ENCODE results near the gene ZSWIM4.
"Not testable (repeated sequence)": the region's sequence is repeated elsewhere in the genome, so short reads cannot be mapped to it uniquely, and the experiment has no call there.

ZSWIM4 gene

DNA sequence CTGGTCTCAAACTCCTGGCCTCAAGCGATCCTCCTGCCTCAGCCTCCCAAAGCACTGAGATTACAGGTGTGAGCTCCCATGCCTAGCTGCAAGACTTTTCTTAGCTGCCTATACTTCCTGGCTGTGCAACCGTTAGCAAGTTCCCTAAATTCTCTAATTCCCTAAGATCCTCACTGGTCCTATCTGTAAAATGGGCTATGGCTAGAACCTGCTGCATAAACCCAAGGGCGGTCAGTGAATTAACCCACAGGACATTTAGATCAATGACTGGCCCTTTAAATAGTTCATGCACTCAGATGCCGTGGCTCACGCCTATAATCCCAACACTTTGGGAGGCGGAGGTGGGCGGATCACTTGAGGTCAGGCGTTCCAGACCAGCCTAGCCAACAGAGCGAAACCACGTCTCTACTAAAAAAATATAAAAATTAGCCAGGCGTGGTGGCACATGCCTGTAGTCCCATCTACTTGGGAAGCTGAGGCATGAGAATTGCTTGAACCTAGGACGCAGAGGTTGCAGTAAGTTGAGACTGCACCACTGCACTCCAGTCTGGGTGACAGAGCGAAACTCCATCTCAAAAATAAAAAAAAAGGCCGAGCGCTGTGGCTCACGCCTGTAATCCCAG is 25.1 kb upstream of the ZSWIM4 start:
- H3K4me2 ChIP-seq, result no peak overlapping the region
- no peaks in the 10 kb centered on the region for H3K9me3 ChIP-seq (replicated peaks in 1 of 11)
- H3K9ac ChIP-seq, result no peak overlapping the region
- H4K20me1 ChIP-seq, result peaks cover 0 to 23% (median 15%) of the 10 kb centered on the region in 11 experiments; a peak in 12 of 22 replicates
- H3K4me3 ChIP-seq, result no peak overlapping the region
- no peak overlapping the region for H3K27ac ChIP-seq
- peaks cover 37 to 50% (median 43%) of the 10 kb centered on the region in 11 experiments for H3K36me3 ChIP-seq
- no peak for TF ChIP-seq Cebpa-rat (IDR thresholded peaks at IDR 0.05)
- peaks cover 9 to 16% (median 13%) of the 10 kb centered on the region in 10 experiments; a peak in 19 of 20 replicates for H3K4me1 ChIP-seq
- no peaks in the 10 kb centered on the region for H3K27me3 ChIP-seq

DNA sequence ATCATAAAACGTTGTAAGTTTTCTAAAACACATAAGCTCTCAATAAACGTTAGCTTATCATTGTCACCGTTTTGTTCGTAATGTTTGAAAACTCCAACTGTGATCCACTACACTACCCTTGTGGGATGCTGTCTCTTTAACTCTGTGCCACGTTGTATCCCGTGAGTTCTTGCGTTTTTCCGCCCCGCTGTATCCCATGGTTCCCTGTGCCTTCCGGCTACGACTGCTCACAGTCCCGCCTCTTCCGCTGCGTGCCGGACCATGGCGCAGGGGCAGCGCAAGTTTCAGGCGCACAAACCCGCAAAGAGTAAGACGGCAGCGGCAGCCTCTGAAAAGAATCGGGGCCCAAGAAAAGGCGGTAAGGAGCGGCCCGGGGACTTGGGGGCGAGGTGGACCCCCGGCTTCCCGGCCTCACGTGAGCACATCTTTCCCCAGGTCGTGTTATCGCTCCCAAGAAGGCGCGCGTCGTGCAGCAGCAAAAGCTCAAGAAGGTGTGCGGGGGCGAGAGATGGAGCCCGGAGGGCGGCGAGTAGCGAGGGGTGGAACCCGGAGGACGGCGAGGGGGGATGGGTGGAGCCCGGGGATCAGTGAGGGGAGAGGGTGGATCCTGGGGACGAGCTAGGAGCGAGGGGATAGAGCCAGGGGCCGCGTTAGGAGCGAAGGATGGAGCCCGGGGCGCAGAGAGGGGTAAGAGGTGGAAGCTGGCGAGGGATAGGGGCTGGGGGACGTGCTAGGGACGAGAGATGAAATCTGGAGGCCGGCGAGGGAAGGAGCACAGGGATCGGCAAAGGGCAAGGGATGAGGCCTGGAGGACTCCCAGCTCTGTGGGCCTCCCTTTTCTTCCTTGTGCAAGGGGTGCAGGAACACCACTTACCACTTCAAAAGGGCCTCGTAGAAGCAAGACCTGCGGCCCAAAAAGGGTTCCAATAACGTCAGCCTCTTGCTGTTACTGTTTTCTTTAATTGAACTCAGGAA is 20.7 kb upstream of the ZSWIM4 start, which contains the start of gene C19orf53:
C19orf53 (plus strand) TSS at position 240 of the 975 bp plus-strand sequence; CDS start at position 262, 22 bp downstream.
- peaks cover 0 to 50% (median 33%) of the 10 kb centered on the region in 11 experiments; a peak in 17 of 22 replicates for H4K20me1 ChIP-seq
- no peak for TF ChIP-seq Cebpa-rat (IDR thresholded peaks at IDR 0.05)
- H3K9ac ChIP-seq, result peak within 1 kb of the TSS; percentile 87 to 95 (median 91)
- peaks cover 10 to 21% (median 15%) of the 10 kb centered on the region in 10 experiments for H3K4me1 ChIP-seq
- no peaks in the 10 kb centered on the region for H3K9me3 ChIP-seq (replicated peaks in 1 of 11)
- peak within 1 kb of the TSS; percentile 62 to 90 (median 82) for H3K27ac ChIP-seq
- peaks cover 56 to 70% (median 61%) of the 10 kb centered on the region in 11 experiments for H3K36me3 ChIP-seq
- H3K4me2 ChIP-seq, result peak within 1 kb of the TSS; percentile 85 to 100 (median 95)
- no peaks in the 10 kb centered on the region for H3K27me3 ChIP-seq
- peak within 1 kb of the TSS; percentile 86 to 100 (median 94) for H3K4me3 ChIP-seq

DNA sequence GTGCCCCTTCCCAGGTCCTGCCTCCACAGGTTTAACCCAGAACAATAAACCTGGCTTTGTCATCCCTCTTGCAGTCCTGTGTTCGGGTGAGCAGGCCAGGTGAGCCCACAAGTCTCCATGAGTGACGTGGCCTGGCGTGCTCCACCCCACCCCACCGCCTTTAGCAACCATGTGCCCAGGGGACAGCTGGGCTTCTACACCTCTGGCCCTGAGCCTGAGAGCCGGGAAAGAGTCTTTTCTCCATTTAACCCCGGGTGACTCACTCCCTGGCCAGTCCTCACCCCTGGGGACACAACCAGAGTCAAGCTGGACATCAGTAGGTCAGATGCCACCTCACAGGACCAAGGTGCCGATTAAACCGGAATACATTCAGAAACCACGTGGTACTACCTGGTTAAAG is 16.8 kb upstream of the ZSWIM4 start:
- H3K27me3 ChIP-seq, result no peaks in the 10 kb centered on the region
- no peak for TF ChIP-seq Cebpa-rat (IDR thresholded peaks at IDR 0.05)

DNA sequence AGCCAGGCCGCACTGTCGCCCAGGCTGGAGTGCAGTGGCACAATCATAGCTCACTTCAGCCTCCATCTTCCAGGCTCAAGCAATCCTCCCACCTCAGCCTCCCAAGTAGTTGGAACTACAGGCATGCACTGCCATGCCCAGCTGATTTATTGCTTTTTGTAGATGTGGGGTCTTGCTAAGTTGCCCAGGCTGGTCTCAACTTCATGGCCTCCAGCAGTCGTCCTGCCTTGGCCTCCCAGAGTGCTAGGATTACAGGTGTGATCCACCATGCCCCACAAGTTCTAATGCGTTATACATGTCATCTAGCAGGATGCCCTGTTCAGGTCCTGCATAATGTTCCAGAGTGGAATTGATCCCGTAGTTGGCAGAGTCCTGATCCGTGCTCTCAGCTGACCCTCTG is 16.4 kb upstream of the ZSWIM4 start:
- Histone ChIP-seq H3K4me2 (no peak overlapping the region), H3K4me3 (no peak overlapping the region), H3K4me1 (peaks cover 21 to 37% (median 26%) of the 10 kb centered on the region in 10 experiments), H3K27me3 (no peaks in the 10 kb centered on the region), H3K9ac (no peak overlapping the region), H3K36me3 (peaks cover 31 to 49% (median 42%) of the 10 kb centered on the region in 11 experiments), H4K20me1 (peaks cover 0 to 50% (median 33%) of the 10 kb centered on the region in 11 experiments; a peak in 17 of 22 replicates), H3K27ac (no peak overlapping the region), H3K9me3 (replicated peaks in 1 of 11) (no peaks in the 10 kb centered on the region)
- no peak for TF ChIP-seq Cebpa-rat (IDR thresholded peaks at IDR 0.05)

More for the DNA sequence above, 16.8 kb upstream of the ZSWIM4 start:
- H3K4me1 ChIP-seq, result peaks cover 17 to 39% (median 24%) of the 10 kb centered on the region in 10 experiments
- H4K20me1 ChIP-seq, result peaks cover 0 to 50% (median 33%) of the 10 kb centered on the region in 11 experiments; a peak in 17 of 22 replicates
- no peak overlapping the region for H3K4me3 ChIP-seq
- peaks cover 31 to 49% (median 42%) of the 10 kb centered on the region in 11 experiments for H3K36me3 ChIP-seq
- H3K4me2 ChIP-seq, result no peak overlapping the region
- H3K9me3 ChIP-seq (replicated peaks in 1 of 11), result no peaks in the 10 kb centered on the region
- H3K27ac ChIP-seq, result no peak overlapping the region
- H3K9ac ChIP-seq, result no peak overlapping the region

DNA sequence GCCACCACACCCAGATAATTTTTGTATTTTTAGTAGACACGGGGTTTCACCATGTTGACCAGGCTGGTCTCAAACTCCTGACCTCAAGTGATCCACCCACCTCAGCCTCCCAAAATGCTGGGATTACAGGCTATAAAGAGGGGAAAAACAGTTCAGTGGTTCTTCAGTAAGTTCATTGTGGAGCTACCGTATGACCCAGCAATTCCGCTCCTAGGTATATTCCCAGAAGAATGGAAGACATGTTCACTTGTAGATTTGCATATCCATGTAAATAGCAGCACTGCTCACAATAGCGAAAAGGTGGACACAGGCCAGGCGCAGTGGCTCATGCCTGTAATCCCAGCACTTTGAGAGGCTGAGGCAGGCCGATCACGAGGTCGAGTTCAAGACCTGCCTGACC is 15.4 kb upstream of the ZSWIM4 start:
- Histone ChIP-seq H3K4me1 (peaks cover 25 to 42% (median 33%) of the 10 kb centered on the region in 10 experiments), H4K20me1 (peaks cover 0 to 46% (median 31%) of the 10 kb centered on the region in 11 experiments; a peak in 17 of 22 replicates), H3K36me3 (peaks cover 31 to 49% (median 42%) of the 10 kb centered on the region in 11 experiments)
- H3K4me2 ChIP-seq; H3K4me3 ChIP-seq; H3K9ac ChIP-seq; H3K9me3 ChIP-seq (replicated peaks in 1 of 11); H3K27me3 ChIP-seq; H3K27ac ChIP-seq: not testable (repeated sequence)

DNA sequence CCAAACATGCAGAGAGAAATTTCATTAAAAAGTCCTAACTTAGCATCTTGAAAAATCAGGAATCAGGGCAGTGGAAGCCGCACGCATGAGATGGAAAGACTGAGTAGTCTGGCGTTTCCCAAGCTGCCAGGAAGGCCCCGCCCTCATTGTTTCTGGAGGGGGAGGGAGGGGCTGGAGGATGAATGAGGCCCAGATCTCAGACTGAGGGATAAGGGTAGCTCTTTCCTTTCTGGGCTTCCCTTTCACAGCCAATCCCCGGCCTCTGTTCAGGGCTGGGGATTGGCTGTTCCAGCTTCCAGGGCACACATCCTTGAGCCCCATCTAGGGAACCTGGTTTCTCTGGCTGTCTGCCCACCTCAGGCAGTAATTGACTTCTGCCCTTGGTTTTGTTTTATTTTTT is 13.7 kb upstream of the ZSWIM4 start:
- Histone ChIP-seq H3K36me3 (peaks cover 27 to 38% (median 34%) of the 10 kb centered on the region in 11 experiments), H3K4me3 (no peak overlapping the region), H3K9me3 (replicated peaks in 1 of 11) (no peaks in the 10 kb centered on the region), H3K4me1 (peaks cover 21 to 44% (median 36%) of the 10 kb centered on the region in 10 experiments), H3K4me2 (peak overlapping the region in 6 of 11 experiments; percentile 2 to 77 (median 38); a peak in 10 of 22 replicates), H3K27ac (peak overlapping the region in 2 of 11 experiments; percentile 0 to 23; a peak in 1 of 22 replicates), H3K27me3 (no peaks in the 10 kb centered on the region), H3K9ac (peak overlapping the region in 5 of 11 experiments; percentile 1 to 38 (median 28); a peak in 5 of 22 replicates), H4K20me1 (peaks cover 0 to 29% (median 15%) of the 10 kb centered on the region in 11 experiments; a peak in 14 of 22 replicates)
- TF ChIP-seq Cebpa-rat (IDR thresholded peaks at IDR 0.05), result no peak

DNA sequence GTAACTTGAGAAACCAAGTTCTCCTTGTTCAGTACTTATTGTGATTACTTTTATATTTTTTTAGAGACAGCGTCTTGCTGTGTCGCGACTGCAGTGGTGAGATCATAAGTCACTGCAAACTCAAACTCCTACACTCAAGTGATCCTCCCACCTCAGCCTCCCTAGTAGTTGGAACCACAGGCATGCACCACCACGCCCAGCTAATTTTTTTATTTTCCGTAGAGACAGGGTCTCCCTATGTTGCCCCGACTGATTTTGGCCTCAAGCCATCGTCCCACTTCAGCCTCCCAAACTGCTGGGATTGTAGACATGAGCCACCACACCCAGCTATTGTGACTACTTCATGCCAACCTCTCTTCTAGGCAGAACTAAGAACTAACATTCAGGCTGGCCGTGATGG is 12.7 kb upstream of the ZSWIM4 start:
- no peak overlapping the region for H3K4me2 ChIP-seq
- peak overlapping the region in 1 of 11 experiments; percentile 14; a peak in 1 of 22 replicates for H3K9ac ChIP-seq
- peaks cover 19 to 28% (median 25%) of the 10 kb centered on the region in 11 experiments for H3K36me3 ChIP-seq
- H3K9me3 ChIP-seq (replicated peaks in 1 of 11), result no peaks in the 10 kb centered on the region
- no peak overlapping the region for H3K27ac ChIP-seq
- peaks cover 28 to 53% (median 45%) of the 10 kb centered on the region in 10 experiments for H3K4me1 ChIP-seq
- peaks cover 0 to 19% (median 10%) of the 10 kb centered on the region in 11 experiments; a peak in 9 of 22 replicates for H4K20me1 ChIP-seq
- no peaks in the 10 kb centered on the region for H3K27me3 ChIP-seq
- no peak overlapping the region for H3K4me3 ChIP-seq
- TF ChIP-seq Cebpa-rat (IDR thresholded peaks at IDR 0.05), result no peak

DNA sequence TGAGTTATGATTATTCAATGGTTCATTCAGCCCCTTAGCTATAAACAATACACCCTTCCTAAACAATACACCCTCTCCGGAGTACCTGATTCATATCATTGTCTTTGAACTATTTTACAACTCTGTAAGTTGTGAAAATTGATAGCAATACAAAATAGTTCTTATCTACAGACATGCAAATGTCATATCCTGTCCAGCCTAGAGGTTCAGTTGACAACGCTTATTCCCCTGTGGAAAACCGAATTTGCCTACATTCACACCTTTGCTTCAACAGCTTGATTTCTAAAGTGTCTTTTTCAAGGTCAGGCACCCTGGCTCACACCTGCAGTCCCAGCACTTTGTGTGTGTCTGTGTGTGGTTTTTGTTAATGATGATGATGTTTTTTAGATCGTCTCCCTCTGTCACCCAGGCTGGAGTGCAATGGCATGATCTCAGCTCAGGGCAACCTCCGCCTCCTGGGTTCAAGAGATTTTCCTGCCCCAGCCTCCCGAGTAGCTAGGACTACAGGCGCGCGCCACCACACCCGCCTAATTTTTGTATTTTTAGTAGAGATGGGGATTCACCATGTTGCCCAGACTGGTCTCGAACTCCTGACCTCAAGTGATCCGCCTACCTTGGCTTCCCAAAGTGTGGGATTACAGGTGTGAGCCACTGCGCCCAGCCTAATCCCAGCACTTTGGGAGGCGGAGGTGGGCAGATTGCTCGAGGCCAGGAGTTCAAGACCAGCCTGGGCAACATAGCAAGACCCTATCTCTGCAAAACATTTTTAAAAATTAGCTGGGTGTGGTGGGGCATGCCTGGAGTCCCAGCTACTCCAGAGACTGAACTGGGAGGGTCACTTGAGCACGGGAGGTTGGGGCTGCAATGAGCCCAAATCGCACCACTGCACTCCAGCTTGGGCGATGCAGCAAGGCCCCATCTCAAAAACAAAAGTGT is 11.4 kb upstream of the ZSWIM4 start:
- Histone ChIP-seq H3K4me1 (peaks cover 41 to 66% (median 58%) of the 10 kb centered on the region in 10 experiments), H3K9ac (peak overlapping the region in 6 of 11 experiments; percentile 1 to 62 (median 29); a peak in 4 of 22 replicates), H3K36me3 (peaks cover 6 to 15% (median 12%) of the 10 kb centered on the region in 11 experiments), H3K4me2 (peak overlapping the region in 3 of 11 experiments; percentile 0 to 18 (median 10); a peak in 2 of 22 replicates), H4K20me1 (peaks cover 0 to 6% (median 0%) of the 10 kb centered on the region in 11 experiments; a peak in 2 of 22 replicates), H3K27me3 (no peaks in the 10 kb centered on the region), H3K4me3 (no peak overlapping the region), H3K9me3 (replicated peaks in 1 of 11) (no peaks in the 10 kb centered on the region), H3K27ac (peak overlapping the region in 2 of 11 experiments; percentile 95; a peak in 2 of 22 replicates)
- no peak for TF ChIP-seq Cebpa-rat (IDR thresholded peaks at IDR 0.05)

Measured in BLaER1 treated with 17β-estradiol and CSF1 and Interleukin-3, amounts not matched to agents 10 nM and 100 nM (cell line).